ENCODE results near the gene CREB3L1.

Gene CREB3L1

DNA sequence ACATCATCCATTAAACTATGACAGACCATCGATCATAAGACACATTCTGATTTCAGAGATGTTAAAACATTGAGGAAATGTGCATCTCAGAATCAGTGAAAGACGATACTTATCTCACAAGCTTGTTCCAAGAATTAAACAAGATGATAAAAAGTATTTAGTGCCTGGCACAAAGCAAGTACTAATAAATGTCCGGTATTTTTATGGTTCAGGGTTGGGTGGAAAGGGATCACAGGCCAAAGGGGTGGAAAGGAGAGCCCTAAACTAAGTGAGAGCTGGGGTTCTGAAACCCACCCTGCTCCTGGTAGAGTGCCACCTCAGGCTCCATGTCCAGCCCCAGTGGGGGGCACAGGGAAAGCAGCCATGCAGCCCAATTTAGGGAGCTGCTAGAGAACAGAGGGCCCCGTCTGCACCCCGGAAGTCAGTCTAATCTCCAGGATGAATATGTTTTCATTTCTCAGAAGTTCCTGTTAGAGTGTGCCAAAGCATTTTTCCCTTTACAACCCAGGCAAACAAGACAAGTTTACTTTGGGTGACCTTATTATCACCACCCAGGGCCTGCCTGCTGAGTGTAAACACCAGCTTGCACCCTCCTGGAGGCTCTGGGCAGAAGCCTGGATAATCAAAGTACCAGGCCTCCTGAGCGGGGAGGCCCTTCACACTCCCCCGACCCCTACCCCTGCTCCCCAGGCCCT is 3.8 kb upstream of the CREB3L1 start:
- H3K36me3 ChIP-seq (ENCODE audit: control insufficient read depth in 1 of 2, insufficient read depth in 2 of 2, low read length in 2 of 2) = no peaks in the 10 kb centered on the region
- H2BK120ac ChIP-seq (ENCODE audit: insufficient read depth, low read length, poor library complexity) = no peak overlapping the region
- H4K8ac ChIP-seq (ENCODE audit: low read depth, low read length) = no peak overlapping the region
- no peak overlapping the region for H4K91ac ChIP-seq (ENCODE audit: low read depth, low read length)
- H3K4me2 ChIP-seq (ENCODE audit: low read length) = no peak overlapping the region
- no peak for DNase-seq
- H3K4me3 ChIP-seq (ENCODE audit: low read depth, low read length) = no peak overlapping the region
- no peaks in the 10 kb centered on the region for H3K27me3 ChIP-seq (ENCODE audit: insufficient read depth, low read length)
- WGBS (ENCODE audit: extremely low coverage, insufficient coverage, insufficient read length) = no CpG with 5 or more reads among the region's 7 CpGs
- no peaks in the 10 kb centered on the region for H3K9me3 ChIP-seq (ENCODE audit: insufficient read depth, low read depth, low read length)
- H3K23ac ChIP-seq (ENCODE audit: low read length) = no peak overlapping the region
- H2AK5ac ChIP-seq (ENCODE audit: low read length) = no peak overlapping the region
- no peak overlapping the region for H2BK12ac ChIP-seq (ENCODE audit: low read length)
- no peak overlapping the region for H2BK5ac ChIP-seq (ENCODE audit: low read depth, low read length, poor library complexity)
- H2AFZ ChIP-seq (ENCODE audit: insufficient read depth, low read length, poor library complexity) = no peak overlapping the region
- H3K79me1 ChIP-seq (ENCODE audit: low read length) = peaks cover 7% of the 10 kb centered on the region
- no peak overlapping the region for H3K4ac ChIP-seq (ENCODE audit: low read depth, low read length)
- no peak overlapping the region for H4K12ac ChIP-seq (ENCODE audit: low read depth, low read length)
- peaks cover 5% of the 10 kb centered on the region for H3K79me2 ChIP-seq (ENCODE audit: control insufficient read depth, insufficient read depth, low read length, poor library complexity)
- H3K27ac ChIP-seq (ENCODE audit: low read depth, low read length) = no peak overlapping the region
- peaks cover 3 to 7% of the 10 kb centered on the region in 2 experiments for H3K4me1 ChIP-seq (ENCODE audit: control insufficient read depth in 1 of 2, insufficient read depth in 2 of 2, low read length in 2 of 2)
- H3K18ac ChIP-seq (ENCODE audit: low read length) = no peak overlapping the region
- H3K9ac ChIP-seq (ENCODE audit: low read length) = no peak overlapping the region
- H3K14ac ChIP-seq (ENCODE audit: low read length) = no peak overlapping the region

- Histone ChIP-seq H4K91ac (ENCODE audit: low read depth, low read length) (no peak overlapping the region), H3K14ac (ENCODE audit: low read length) (no peak overlapping the region), H3K4me2 (ENCODE audit: low read length) (no peak overlapping the region), H2BK5ac (ENCODE audit: low read depth, low read length, poor library complexity) (no peak overlapping the region), H3K79me1 (ENCODE audit: low read length) (peaks cover 9% of the 10 kb centered on the region), H3K4ac (ENCODE audit: low read depth, low read length) (no peak overlapping the region), H3K23ac (ENCODE audit: low read length) (no peak overlapping the region), H3K27me3 (ENCODE audit: insufficient read depth, low read length) (no peaks in the 10 kb centered on the region), H3K36me3 (ENCODE audit: control insufficient read depth in 1 of 2, insufficient read depth in 2 of 2, low read length in 2 of 2) (no peaks in the 10 kb centered on the region), H4K12ac (ENCODE audit: low read depth, low read length) (no peak overlapping the region), H3K4me1 (ENCODE audit: control insufficient read depth in 1 of 2, insufficient read depth in 2 of 2, low read length in 2 of 2) (peaks cover 19 to 20% of the 10 kb centered on the region in 2 experiments), H2BK12ac (ENCODE audit: low read length) (no peak overlapping the region), H2BK120ac (ENCODE audit: insufficient read depth, low read length, poor library complexity) (no peak overlapping the region), H4K8ac (ENCODE audit: low read depth, low read length) (no peak overlapping the region), H3K18ac (ENCODE audit: low read length) (no peak overlapping the region), H2AFZ (ENCODE audit: insufficient read depth, low read length, poor library complexity) (no peak overlapping the region), H3K4me3 (ENCODE audit: low read depth, low read length) (no peak overlapping the region), H3K79me2 (ENCODE audit: control insufficient read depth, insufficient read depth, low read length, poor library complexity) (peaks cover 12% of the 10 kb centered on the region), H3K9ac (ENCODE audit: low read length) (no peak overlapping the region), H3K27ac (ENCODE audit: low read depth, low read length) (no peak overlapping the region), H3K9me3 (ENCODE audit: insufficient read depth, low read depth, low read length) (no peaks in the 10 kb centered on the region), H2AK5ac (ENCODE audit: low read length) (no peak overlapping the region)
- DNase-seq = no peak
- no CpG with 5 or more reads among the region's 6 CpGs for WGBS (ENCODE audit: extremely low coverage, insufficient coverage, insufficient read length)
Measured at GRCh38 chr11:46275964-46276641, 1.4 kb upstream of the CREB3L1 start.

GRCh38 chr11:46277313-46277621 is 195 bp upstream of the CREB3L1 start:
- H4K12ac ChIP-seq (ENCODE audit: low read depth, low read length) = no peak overlapping the region
- peak overlapping the region; percentile 92 for H3K4me2 ChIP-seq (ENCODE audit: low read length)
- no CpG with 5 or more reads among the region's 8 CpGs for WGBS (ENCODE audit: extremely low coverage, insufficient coverage, insufficient read length)
- no peak overlapping the region for H2BK12ac ChIP-seq (ENCODE audit: low read length)
- H3K9me3 ChIP-seq (ENCODE audit: insufficient read depth, low read depth, low read length) = no peaks in the 10 kb centered on the region
- H3K79me2 ChIP-seq (ENCODE audit: control insufficient read depth, insufficient read depth, low read length, poor library complexity) = peaks cover 12% of the 10 kb centered on the region
- no peak overlapping the region for H3K27ac ChIP-seq (ENCODE audit: low read depth, low read length)
- H3K4ac ChIP-seq (ENCODE audit: low read depth, low read length) = no peak overlapping the region
- no peak overlapping the region for H2BK120ac ChIP-seq (ENCODE audit: insufficient read depth, low read length, poor library complexity)
- no peak overlapping the region for H4K8ac ChIP-seq (ENCODE audit: low read depth, low read length)
- peaks cover 10% of the 10 kb centered on the region for H3K79me1 ChIP-seq (ENCODE audit: low read length)
- H2AFZ ChIP-seq (ENCODE audit: insufficient read depth, low read length, poor library complexity) = no peak overlapping the region
- no peak overlapping the region for H4K91ac ChIP-seq (ENCODE audit: low read depth, low read length)
- H3K4me3 ChIP-seq (ENCODE audit: low read depth, low read length) = peak overlapping the region; percentile 88
- H2BK5ac ChIP-seq (ENCODE audit: low read depth, low read length, poor library complexity) = no peak overlapping the region
- H3K4me1 ChIP-seq (ENCODE audit: control insufficient read depth in 1 of 2, insufficient read depth in 2 of 2, low read length in 2 of 2) = peaks cover 22 to 24% of the 10 kb centered on the region in 2 experiments
- no peak overlapping the region for H3K18ac ChIP-seq (ENCODE audit: low read length)
- no peaks in the 10 kb centered on the region for H3K27me3 ChIP-seq (ENCODE audit: insufficient read depth, low read length)
- no peak overlapping the region for H3K14ac ChIP-seq (ENCODE audit: low read length)
- no peak overlapping the region for H2AK5ac ChIP-seq (ENCODE audit: low read length)
- H3K23ac ChIP-seq (ENCODE audit: low read length) = no peak overlapping the region
- H3K36me3 ChIP-seq (ENCODE audit: control insufficient read depth in 1 of 2, insufficient read depth in 2 of 2, low read length in 2 of 2) = no peaks in the 10 kb centered on the region
- no peak for DNase-seq
- H3K9ac ChIP-seq (ENCODE audit: low read length) = no peak overlapping the region

DNA sequence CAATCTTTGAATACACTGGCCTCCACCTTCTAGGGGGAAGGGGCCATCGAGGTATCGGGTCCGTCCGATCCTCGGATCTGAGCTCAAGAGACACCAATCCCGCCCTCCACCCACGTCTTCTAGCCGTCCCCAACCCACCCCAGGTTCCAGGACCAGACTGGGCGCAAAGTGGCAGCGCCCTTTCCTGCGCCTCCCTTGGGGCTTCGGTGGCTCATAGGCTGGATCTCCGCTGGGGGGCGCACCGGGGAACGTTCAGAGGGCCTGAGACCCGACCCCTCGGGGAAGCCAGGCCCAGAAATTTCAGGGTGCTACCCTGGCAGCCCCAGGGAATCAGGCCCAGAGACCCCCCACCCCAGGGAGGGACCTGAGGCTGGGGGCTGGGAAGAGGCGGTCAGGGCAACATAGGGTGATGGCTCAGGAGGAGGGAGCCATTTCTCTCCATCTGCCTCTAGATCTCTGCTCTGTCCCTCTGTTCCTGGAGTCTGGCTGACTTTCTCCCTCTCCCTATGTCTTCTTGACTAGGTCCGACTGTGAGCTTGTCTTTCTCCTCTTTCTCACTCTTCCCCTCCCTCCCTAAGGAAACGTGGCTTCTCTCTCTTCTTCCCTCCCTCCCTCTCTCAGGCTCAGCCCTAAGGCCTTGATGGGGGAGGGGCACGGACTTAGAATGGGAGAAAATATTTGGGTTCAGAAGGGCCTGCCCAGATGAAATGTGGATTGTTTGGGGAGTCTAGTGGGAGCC is 1.1 kb downstream of the CREB3L1 start:
- peak in 1 of 2 donors; percentile 18 for DNase-seq
- peak overlapping the region; percentile 52 for H4K8ac ChIP-seq (ENCODE audit: low read depth, low read length)
- H3K9ac ChIP-seq (ENCODE audit: low read length) = peak overlapping the region; percentile 92
- no peaks in the 10 kb centered on the region for H3K36me3 ChIP-seq (ENCODE audit: control insufficient read depth in 1 of 2, insufficient read depth in 2 of 2, low read length in 2 of 2)
- WGBS (ENCODE audit: extremely low coverage, insufficient coverage, insufficient read length) = no CpG with 5 or more reads among the region's 22 CpGs
- H3K18ac ChIP-seq (ENCODE audit: low read length) = peak overlapping the region; percentile 92
- peak overlapping the region; percentile 66 for H3K4ac ChIP-seq (ENCODE audit: low read depth, low read length)
- H3K79me2 ChIP-seq (ENCODE audit: control insufficient read depth, insufficient read depth, low read length, poor library complexity) = peaks cover 12% of the 10 kb centered on the region
- H2AK5ac ChIP-seq (ENCODE audit: low read length) = no peak overlapping the region
- peaks cover 22 to 24% of the 10 kb centered on the region in 2 experiments for H3K4me1 ChIP-seq (ENCODE audit: control insufficient read depth in 1 of 2, insufficient read depth in 2 of 2, low read length in 2 of 2)
- peak overlapping the region; percentile 92 for H3K4me2 ChIP-seq (ENCODE audit: low read length)
- peak overlapping the region; percentile 36 for H2BK5ac ChIP-seq (ENCODE audit: low read depth, low read length, poor library complexity)
- peak overlapping the region; percentile 88 for H3K4me3 ChIP-seq (ENCODE audit: low read depth, low read length)
- H3K14ac ChIP-seq (ENCODE audit: low read length) = peak overlapping the region; percentile 77
- H3K27me3 ChIP-seq (ENCODE audit: insufficient read depth, low read length) = no peaks in the 10 kb centered on the region
- H2AFZ ChIP-seq (ENCODE audit: insufficient read depth, low read length, poor library complexity) = peak overlapping the region; percentile 61
- no peak overlapping the region for H3K23ac ChIP-seq (ENCODE audit: low read length)
- H3K79me1 ChIP-seq (ENCODE audit: low read length) = peaks cover 10% of the 10 kb centered on the region
- no peak overlapping the region for H3K27ac ChIP-seq (ENCODE audit: low read depth, low read length)
- H4K12ac ChIP-seq (ENCODE audit: low read depth, low read length) = peak overlapping the region; percentile 10
- no peak overlapping the region for H2BK12ac ChIP-seq (ENCODE audit: low read length)
- H4K91ac ChIP-seq (ENCODE audit: low read depth, low read length) = peak overlapping the region; percentile 78
- H3K9me3 ChIP-seq (ENCODE audit: insufficient read depth, low read depth, low read length) = no peaks in the 10 kb centered on the region
- peak overlapping the region; percentile 62 for H2BK120ac ChIP-seq (ENCODE audit: insufficient read depth, low read length, poor library complexity)

All from trophoblast cell (in vitro differentiated cells and primary cell).